Esophagus muscularis mucosa (tissue), 4 donors: ENCODE results near the gene TMEM44.

Experiments used
- CTCF ChIP-seq, 3 experiments: fragments of 200-600 bp in 2 of 3; fragments of 450-650 bp in 1 of 3; sonication (generic) in 2 of 3; IDR thresholded peaks; one replicate each; pipeline ENCODE4 v1.5.1; 2017 to 2019; ENCODE audit warnings: antibody characterized with exemption in 3 of 3, mild to moderate bottlenecking in 2 of 3, moderate library complexity in 1 of 3
- EP300 ChIP-seq: sonication (generic); formaldehyde crosslinking; IDR thresholded peaks from one replicate; pipeline ENCODE4 v1.6.1; 2017; ENCODE audit warnings: antibody characterized with exemption
- POLR2A ChIP-seq: fragments of 450-650 bp; IDR thresholded peaks from one replicate; pipeline ENCODE4 v1.6.1; 2017; ENCODE audit warnings: antibody characterized with exemption, moderate library complexity, mild to moderate bottlenecking, low read depth

GRCh38 chr3:194570898-194571297 is 62.3 kb downstream of the TMEM44 start:
- TF ChIP-seq EP300 (no peak), CTCF (IDR thresholded peaks at IDR 0.05) (no peak), POLR2A (no peak)
